GM19467 (cell line): ENCODE measurements around the gene SCG2.

Experiments
- ATAC-seq: cut with Tn5 transposase; IDR thresholded peaks from one replicate; pipeline ENCODE4 v1.9.1; 2021; ENCODE audit warnings: mild to moderate bottlenecking, moderate library complexity; ENCODE audit not compliant: unreplicated experiment

SCG2 gene, protein sequence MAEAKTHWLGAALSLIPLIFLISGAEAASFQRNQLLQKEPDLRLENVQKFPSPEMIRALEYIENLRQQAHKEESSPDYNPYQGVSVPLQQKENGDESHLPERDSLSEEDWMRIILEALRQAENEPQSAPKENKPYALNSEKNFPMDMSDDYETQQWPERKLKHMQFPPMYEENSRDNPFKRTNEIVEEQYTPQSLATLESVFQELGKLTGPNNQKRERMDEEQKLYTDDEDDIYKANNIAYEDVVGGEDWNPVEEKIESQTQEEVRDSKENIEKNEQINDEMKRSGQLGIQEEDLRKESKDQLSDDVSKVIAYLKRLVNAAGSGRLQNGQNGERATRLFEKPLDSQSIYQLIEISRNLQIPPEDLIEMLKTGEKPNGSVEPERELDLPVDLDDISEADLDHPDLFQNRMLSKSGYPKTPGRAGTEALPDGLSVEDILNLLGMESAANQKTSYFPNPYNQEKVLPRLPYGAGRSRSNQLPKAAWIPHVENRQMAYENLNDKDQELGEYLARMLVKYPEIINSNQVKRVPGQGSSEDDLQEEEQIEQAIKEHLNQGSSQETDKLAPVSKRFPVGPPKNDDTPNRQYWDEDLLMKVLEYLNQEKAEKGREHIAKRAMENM

DNA sequence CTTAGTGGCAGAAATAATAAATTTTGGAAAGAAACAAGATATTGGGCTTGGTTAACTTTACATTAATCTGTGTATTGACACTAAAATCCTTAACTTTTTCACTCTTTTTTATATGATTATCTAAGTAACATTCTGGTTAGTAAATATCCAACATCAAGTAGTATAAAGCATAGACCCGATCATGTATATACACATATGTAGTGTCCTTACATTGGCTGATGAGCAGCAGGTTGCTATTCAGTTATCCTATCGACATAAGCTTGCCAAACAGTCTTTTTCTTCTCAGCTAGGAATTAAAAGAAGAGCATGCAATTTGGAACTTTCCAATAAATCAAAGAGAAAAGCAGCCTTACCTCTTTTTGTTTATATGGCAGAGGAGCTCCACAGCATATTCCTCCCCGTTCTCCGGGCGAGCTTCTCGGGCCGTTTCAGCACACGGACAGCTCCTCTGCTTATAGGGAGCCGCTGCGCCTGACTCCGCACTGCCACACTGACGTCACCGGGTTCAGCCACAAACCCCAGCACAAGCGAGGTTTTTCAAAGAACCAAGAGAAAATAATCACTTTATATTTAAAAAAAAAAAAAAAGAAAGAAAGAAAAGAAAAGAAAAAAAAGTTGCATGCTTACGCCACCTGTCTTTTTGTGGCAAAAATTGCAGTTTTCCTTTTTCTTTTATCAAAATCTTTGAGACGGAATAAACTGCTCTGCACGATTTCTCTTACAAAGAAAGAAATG is at the start of gene SCG2:
Gene SCG2 (minus strand): TSS at position 430 of the 735 bp plus-strand sequence. CDS start 3,079 bp downstream, outside the sequence.
- ATAC-seq, result no peak

DNA sequence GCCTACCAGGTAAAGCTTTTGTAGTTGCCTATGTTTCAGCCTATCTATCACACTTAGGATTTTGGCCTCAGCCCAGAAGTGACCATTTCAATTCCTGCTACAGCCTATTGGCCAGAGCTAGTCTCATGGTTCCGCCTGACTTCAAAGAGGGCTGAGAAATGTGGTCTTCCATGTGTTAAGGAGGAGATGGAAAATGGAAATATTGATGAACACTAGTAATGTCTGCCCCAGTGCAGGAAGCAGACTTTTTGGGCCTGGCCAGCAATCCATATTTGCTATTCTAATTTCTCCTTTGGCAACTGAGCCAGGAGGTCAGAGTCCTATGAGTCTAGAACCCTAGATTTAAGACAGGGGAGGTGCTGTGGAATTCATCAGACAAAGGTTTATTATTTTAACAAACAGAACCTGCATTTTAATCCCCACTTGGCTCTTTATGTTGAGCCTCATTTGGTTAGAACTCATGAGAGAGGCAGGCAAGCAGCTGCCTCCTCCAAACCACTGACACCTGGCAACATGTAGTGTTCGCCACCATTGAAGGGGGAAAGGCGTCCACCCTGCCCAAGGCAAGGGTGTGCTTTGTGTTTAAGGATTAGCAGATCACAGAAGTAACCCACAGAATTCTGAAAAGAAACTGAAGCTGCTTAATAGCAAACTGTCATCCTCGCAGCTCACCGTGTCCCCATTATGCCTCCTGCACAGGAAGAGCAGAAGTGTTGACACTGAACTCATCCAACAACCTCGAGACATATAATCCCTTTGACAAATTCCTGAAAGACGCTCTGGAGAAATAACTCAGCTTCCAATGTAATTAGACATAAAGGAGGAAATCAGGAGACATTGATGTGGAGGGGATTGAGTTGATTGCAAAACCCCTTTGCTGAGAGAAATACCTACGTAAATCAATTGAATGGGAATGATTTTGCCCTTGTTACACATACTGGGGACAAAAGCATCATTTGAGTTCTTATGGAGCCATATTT is 47.7 kb upstream of the SCG2 start:
- ATAC-seq, result no peak

GRCh38 chr2:223648755-223649154 is 46.6 kb upstream of the SCG2 start:
- ATAC-seq, result no peak

GRCh38 chr2:223647258-223647952 is 45.2 kb upstream of the SCG2 start:
- ATAC-seq, result peak; percentile 96

GRCh38 chr2:223644136-223644535 is 42.0 kb upstream of the SCG2 start:
- ATAC-seq, result no peak

DNA sequence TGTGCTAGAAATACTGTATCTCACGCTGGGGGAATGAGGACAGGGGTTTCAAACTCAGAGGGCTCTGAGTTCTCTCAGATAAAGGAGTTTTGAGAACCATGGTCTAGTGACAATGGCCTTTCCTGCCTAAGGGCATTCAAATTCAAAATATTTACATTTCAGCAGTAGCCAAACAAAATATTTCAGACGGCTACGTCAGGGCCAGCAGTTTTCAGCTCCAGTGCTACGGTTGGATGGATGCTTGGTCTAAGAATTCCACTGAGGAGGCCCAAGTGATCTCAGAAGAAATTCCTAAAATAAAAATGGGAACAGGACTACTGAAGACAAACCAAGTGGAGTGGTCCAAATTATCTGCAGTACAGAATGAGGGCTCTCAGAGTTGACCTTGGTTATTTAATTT is 41.1 kb upstream of the SCG2 start:
- ATAC-seq, result no peak

DNA sequence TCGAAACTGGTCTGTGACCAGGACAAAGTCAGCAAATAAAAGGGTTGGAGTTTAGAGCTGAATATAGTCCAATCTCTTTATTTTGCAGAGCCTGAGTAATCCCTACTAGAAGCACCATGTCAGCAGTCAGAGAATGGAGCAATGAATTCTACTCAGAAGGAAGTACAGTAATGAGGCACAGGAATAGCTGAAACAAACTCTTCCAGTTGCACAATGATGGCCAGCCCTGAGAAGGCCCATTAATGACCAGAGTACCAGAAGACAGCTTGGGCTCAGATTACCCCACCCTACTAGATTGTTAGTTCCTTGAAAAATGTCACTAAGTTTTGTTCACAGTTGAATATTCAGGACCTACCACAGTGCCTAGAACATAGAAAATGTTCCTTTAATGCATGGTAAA is 40.3 kb upstream of the SCG2 start:
- no peak for ATAC-seq

- no peak for ATAC-seq
Observed at GRCh38 chr2:223641082-223641481, 38.9 kb upstream of the SCG2 start.

GRCh38 chr2:223635080-223635479 is 32.9 kb upstream of the SCG2 start:
- no peak for ATAC-seq

- no peak for ATAC-seq
Observed at GRCh38 chr2:223634238-223634637, 32.1 kb upstream of the SCG2 start.

- ATAC-seq, result no peak
Observed at GRCh38 chr2:223633656-223634055, 31.5 kb upstream of the SCG2 start.

GRCh38 chr2:223632826-223633225 is 30.7 kb upstream of the SCG2 start:
- no peak for ATAC-seq

GRCh38 chr2:223626716-223627115 is 24.6 kb upstream of the SCG2 start:
- ATAC-seq, result no peak

GRCh38 chr2:223625652-223626051 is 23.5 kb upstream of the SCG2 start:
- ATAC-seq, result no peak

DNA sequence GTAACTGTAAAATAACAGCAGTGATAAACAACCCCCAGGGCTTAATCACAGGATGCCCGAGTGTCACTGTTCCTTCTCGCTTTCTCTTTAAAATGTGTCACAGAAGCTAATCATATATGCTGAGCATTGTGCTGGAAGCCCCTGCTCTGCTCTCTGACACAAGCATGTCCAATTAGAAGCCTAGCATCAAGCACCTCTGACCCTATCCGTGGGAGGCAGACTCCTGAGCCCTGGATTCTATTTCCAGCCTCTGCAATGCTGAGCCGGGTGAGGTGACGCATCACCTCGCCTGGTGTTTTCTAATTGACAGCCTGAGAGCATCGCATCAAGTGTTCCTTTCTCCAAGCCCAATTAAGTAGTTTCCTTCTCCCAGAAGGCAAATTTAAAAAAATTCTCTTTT is 19.7 kb upstream of the SCG2 start:
- no peak for ATAC-seq

DNA sequence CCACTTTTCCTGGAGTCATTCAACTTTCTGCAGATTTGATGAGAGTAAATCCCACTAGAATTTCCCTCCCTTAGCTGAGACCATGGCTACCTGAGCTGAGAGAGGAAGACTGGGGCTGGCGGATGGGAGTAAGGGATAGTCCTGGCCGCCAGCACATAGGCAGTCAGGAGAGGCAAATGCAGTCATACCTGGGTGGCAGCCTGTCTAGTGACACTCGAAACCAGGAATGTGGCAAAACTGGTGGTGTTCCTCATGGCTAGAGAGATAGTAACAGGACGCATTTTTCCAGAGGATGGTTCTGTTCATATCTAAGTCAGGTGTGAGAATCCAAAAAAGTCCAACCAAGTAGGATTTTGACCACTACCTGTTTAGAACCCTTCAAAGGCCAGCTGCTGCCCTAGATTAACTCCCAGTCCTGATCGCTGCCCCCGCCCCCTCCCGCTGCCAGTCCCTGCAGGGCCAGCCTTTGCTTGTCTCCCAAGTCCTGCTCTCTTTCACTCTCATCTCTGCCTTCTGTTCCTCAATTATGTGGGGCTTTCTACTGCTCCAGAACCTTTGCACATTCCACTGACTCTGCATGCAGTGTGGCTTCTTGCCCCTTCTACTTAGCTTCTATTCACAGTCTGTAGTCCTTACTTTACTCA is 17.4 kb upstream of the SCG2 start:
- no peak for ATAC-seq

GRCh38 chr2:223618172-223619035 is 16.2 kb upstream of the SCG2 start:
- ATAC-seq, result no peak

GRCh38 chr2:223614534-223614933 is 12.4 kb upstream of the SCG2 start:
- no peak for ATAC-seq
